Activated CD4-positive, alpha-beta T cell treated with anti-CD3 and anti-CD28 coated beads for 1 hour (primary cell): ENCODE data around the gene ZNF695.

ENCODE experiments used
- DNase-seq: peaks from one replicate; pipeline ENCODE4 v3.0.0-alpha.2; 2020

The ZNF695 gene

GRCh38 chr1:246954126-246954525, 53.7 kb downstream of the ZNF695 start:
- no peak for DNase-seq

- DNase-seq: no peak
Measured at GRCh38 chr1:246951413-246951812, 56.4 kb downstream of the ZNF695 start.

GRCh38 chr1:246949956-246950355, 57.9 kb downstream of the ZNF695 start:
- no peak for DNase-seq

DNA sequence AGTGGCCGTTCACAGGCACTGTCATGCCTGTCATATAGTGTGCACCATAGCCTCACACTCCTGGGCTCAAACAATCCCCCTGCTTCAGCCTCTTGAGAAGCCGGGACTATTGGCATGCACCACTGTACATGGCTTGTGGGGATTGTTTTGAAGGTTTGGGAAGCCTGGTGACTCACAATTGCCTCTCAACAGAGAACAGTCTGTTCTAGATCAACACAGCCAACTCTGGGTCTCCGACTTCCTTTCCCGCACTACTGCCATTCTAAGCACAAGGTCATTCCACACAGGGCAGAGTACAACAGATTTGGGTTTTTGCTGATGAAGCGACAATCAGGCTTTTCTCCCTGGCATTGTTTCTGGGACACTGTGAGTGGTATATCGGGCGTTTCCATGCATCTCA, 60.6 kb downstream of the ZNF695 start:
- no peak for DNase-seq

DNA sequence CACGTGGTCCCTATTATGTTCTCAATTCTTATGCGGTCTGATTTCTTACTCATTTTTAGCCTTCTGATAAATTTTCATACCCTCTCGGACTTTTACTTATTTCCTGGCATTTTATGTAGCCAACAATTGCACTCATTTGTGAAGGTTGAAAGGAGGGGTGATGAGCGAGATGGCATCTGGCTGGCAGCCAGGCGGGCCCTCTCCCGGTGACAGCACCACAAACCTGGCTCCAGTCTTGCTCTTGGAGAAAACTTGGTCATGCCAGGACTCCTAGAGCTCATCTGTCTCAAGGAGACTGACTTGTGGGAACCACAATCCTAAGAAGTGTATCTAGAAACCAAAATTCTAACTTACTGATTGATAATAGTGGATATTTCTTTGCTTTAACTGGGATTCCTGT, 61.5 kb downstream of the ZNF695 start:
- DNase-seq: no peak
